Immature natural killer cell (primary cell): Measurements from ENCODE around the gene BATF3. TPM values are rescaled to one million over a fixed set of nuclear protein-coding genes. Genes with fewer than 3 reads are reported as not detected.

Experiments used
- DNase-seq, 3 donors: peaks; one replicate each; pipeline ENCODE4 v3.0.0; 2022; ENCODE audit warnings: mixed read lengths in 1 of 3
- H3K27ac Mint-ChIP-seq, 6 donors: one replicate each; pipeline ENCODE4 v1.8.0; 2020; ENCODE audit warnings: mixed read lengths in 6 of 6, mild to moderate bottlenecking in 5 of 6, inconsistent platforms in 4 of 6, moderate library complexity in 3 of 6
- H3K27me3 Mint-ChIP-seq, 3 donors: one replicate each; pipeline ENCODE4 v1.8.0; 2020 to 2021; ENCODE audit warnings: low read depth in 3 of 3, mild to moderate bottlenecking in 3 of 3, mixed read lengths in 3 of 3, moderate library complexity in 3 of 3, inconsistent platforms in 1 of 3
- H3K36me3 Mint-ChIP-seq, 3 donors: one replicate each; pipeline ENCODE4 v1.8.0; 2020; ENCODE audit warnings: mixed read lengths in 3 of 3, inconsistent platforms in 2 of 3, mild to moderate bottlenecking in 2 of 3
- H3K4me1 Mint-ChIP-seq, 2 donors: one replicate each; pipeline ENCODE4 v1.8.0; 2020; ENCODE audit warnings: inconsistent platforms in 2 of 2, mild to moderate bottlenecking in 2 of 2, mixed read lengths in 2 of 2, moderate library complexity in 1 of 2
- H3K4me3 Mint-ChIP-seq, 5 donors: one replicate each; pipeline ENCODE4 v1.8.0; 2020; ENCODE audit warnings: mild to moderate bottlenecking in 5 of 5, mixed read lengths in 5 of 5, inconsistent platforms in 3 of 5, moderate library complexity in 3 of 5
- H3K9me3 Mint-ChIP-seq, 6 donors: one replicate each; pipeline ENCODE4 v1.8.0; 2020; ENCODE audit warnings: mild to moderate bottlenecking in 6 of 6, mixed read lengths in 6 of 6, inconsistent platforms in 4 of 6, moderate library complexity in 3 of 6
- polyA plus RNA-seq, 3 donors: library from polyadenylated mRNA; unstranded; fragments of 300-500 nt; fragmentation: Illumina TruSeq; gene quantifications; one replicate each; pipeline ENCODE4 v1.2.3, GENCODE V29; 2021

Gene BATF3
- polyA plus RNA-seq, 3 donors from 2014 or later = 4.4 to 7.4 (median 7.2) TPM

DNA sequence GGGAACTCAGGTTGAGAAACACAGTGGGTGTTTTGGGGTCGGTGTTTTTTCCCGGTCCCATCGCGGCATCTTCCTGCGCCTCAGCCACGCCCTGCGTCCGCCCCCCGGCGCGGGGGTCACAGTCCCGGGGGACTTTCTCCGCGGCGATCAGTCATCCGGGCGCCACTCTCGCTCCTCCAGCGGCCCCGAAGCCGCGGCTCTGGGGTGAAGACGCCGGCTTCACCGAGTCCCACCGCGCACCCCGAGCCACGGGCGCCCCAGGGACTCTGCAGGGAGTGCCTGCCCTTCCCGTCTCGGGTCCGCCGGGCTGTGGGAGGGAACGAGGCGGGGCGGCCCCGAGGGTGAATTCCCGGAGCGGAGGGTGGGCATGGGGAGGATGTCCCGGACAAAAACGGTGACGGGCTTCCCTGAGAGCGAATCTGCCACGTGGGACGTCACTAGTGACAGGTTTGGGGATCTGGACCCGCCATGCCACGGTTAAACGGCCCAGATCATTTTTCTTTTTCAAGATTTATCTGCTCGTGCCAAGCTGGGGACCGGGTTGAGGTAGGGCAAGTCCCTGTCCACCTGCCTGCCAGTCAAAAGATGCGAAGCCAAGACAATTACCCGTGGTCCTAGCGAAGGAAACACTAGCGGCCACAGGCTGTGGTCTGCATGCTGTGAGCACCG is 717 bp upstream of the BATF3 start:
- Mint-ChIP-seq H3K9me3 (no peaks in the 10 kb centered on the region), H3K4me1 (peaks cover 24 to 41% of the 10 kb centered on the region in 2 donors), H3K4me3 (peak overlapping the region; percentile 80 to 91 (median 86)), H3K27ac (peak overlapping the region in 4 of 6 donors; percentile 22 to 75 (median 53)), H3K27me3 (peaks cover 11 to 33% (median 27%) of the 10 kb centered on the region in 3 donors), H3K36me3 (peaks cover 0 to 10% (median 4%) of the 10 kb centered on the region in 3 donors)
- DNase-seq = peak; percentile 28 to 31 (median 30)

- Mint-ChIP-seq H3K4me1 (peaks cover 24 to 41% of the 10 kb centered on the region in 2 donors), H3K27ac (peak overlapping the region in 2 of 6 donors; percentile 44 to 78), H3K9me3 (no peaks in the 10 kb centered on the region), H3K36me3 (peaks cover 0 to 10% (median 4%) of the 10 kb centered on the region in 3 donors), H3K27me3 (peaks cover 11 to 38% (median 27%) of the 10 kb centered on the region in 3 donors), H3K4me3 (peak overlapping the region; percentile 69 to 89 (median 86))
- peak; percentile 36 to 42 (median 38) for DNase-seq
Measured at GRCh38 chr1:212699104-212699624, 476 bp downstream of the BATF3 start.

DNA sequence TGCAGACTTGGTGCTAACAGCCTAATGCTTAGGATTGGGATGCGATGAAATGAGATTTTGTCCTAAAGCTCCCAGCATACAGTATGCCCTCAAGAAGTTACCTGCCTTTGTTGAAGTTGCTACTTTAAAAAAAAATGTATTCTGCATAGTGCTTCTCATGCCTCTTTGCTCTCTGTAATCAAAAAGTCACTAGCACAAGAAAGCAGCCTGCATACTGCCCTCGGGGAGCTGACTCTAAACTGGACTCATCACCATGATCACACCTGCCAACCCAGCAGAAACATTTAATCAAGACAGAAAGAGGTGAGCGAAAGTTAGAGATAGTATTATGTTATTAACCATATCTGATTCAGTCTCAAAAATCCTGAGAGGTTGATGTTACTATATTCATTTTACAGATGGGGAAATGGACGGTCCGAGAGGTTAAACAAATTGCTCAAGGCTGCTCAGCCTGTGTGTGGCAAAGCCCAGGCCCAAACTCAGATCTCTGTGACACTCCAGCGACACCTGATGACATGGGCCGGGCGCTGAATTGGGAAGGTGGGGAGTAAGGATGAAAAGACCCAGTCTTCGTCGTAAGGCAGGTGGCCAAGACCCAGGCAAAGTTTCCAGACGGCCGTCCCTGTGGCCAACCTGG is 1.1 kb downstream of the BATF3 start:
- peaks cover 14 to 38% (median 27%) of the 10 kb centered on the region in 3 donors for H3K27me3 Mint-ChIP-seq
- H3K36me3 Mint-ChIP-seq = peaks cover 0 to 10% (median 4%) of the 10 kb centered on the region in 3 donors
- H3K27ac Mint-ChIP-seq = peak overlapping the region in 2 of 6 donors; percentile 44 to 66
- H3K4me3 Mint-ChIP-seq = peak overlapping the region; percentile 69 to 89 (median 86)
- H3K9me3 Mint-ChIP-seq = peaks cover 0 to 1% (median 0%) of the 10 kb centered on the region in 6 donors
- DNase-seq = no peak
- H3K4me1 Mint-ChIP-seq = peaks cover 24 to 41% of the 10 kb centered on the region in 2 donors

DNA sequence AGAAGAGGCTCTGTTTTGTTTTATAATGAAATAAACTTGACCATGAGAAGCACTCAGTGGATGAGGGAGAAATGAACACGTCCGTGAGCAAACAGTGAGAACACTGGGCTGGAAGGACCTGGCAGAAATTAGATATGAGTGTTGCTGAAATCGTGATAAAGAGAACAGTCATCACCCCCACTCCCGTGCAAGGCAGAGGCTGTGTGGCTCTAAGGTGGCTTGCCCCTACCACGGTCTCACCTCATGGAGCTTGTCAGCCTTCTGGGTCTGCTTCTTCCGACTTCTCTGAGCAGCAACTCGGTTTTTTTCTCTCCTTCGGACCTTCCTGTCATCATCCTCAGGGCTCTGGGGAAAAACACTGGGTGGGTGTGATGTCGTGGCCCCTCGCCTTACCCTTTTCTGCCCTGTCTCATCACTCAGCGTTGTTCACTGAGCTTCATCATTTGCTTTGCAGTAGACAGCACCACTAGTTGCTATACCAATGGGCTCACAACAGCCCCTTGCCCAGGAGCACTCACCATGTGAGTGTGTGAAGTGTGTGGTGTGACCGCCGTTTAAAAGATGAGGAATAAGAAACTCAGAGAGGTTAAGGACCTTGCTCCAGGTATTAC is 2.8 kb downstream of the BATF3 start:
- Mint-ChIP-seq H3K27ac (no peak overlapping the region), H3K27me3 (peaks cover 15 to 38% (median 26%) of the 10 kb centered on the region in 3 donors), H3K4me1 (peaks cover 24 to 41% of the 10 kb centered on the region in 2 donors), H3K9me3 (peaks cover 0 to 1% (median 0%) of the 10 kb centered on the region in 6 donors), H3K4me3 (peak overlapping the region in 1 of 5 donors; percentile 1), H3K36me3 (peaks cover 0 to 10% (median 4%) of the 10 kb centered on the region in 3 donors)
- no peak for DNase-seq

DNA sequence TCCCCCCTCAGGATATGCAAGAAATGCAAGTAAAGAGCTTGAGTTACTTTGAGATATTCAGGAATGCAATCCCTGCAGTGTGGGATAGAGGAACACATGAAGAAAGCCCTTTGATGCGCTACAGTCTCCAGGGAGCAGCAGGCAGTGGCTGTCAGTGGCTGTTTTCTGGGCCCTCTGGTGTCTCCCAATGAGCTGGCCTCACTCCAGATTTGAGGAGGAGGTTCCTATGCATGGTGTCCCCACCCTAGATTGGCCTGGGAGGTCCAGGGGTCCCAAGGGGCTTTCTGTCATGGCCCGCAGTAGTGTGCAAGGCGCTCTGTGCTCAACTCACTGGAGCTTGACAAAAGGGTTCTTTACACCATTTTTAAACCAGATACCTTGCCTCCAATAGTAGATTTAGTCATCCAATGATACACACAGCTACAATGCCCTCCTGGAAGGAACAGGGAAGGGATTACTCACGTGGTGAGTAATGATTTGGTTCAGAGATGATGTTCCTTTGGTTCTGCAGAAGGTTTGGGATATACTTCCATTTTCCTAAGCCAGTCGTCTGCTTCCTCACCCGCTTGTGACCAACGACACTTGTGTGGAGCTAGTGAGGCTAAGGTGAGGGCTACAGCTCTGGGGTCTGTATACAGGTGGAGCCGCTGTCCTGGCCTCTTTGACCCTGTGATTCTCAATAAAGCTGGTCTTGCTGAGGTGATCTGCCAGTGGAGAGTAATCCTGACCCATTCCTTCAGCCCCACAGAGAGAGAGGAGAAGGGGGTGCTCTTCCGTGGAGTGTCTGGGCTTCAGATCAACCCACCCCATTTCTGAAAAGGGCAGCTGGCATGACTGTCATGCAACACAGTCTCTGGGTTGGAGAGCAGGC is 6.6 kb downstream of the BATF3 start:
- Mint-ChIP-seq H3K9me3 (peaks cover 0 to 1% (median 0%) of the 10 kb centered on the region in 6 donors), H3K36me3 (peaks cover 0 to 10% (median 4%) of the 10 kb centered on the region in 3 donors), H3K27ac (no peak overlapping the region), H3K4me1 (peaks cover 5 to 18% of the 10 kb centered on the region in 2 donors), H3K27me3 (peaks cover 15 to 32% (median 22%) of the 10 kb centered on the region in 3 donors), H3K4me3 (no peak overlapping the region)
- no peak for DNase-seq

DNA sequence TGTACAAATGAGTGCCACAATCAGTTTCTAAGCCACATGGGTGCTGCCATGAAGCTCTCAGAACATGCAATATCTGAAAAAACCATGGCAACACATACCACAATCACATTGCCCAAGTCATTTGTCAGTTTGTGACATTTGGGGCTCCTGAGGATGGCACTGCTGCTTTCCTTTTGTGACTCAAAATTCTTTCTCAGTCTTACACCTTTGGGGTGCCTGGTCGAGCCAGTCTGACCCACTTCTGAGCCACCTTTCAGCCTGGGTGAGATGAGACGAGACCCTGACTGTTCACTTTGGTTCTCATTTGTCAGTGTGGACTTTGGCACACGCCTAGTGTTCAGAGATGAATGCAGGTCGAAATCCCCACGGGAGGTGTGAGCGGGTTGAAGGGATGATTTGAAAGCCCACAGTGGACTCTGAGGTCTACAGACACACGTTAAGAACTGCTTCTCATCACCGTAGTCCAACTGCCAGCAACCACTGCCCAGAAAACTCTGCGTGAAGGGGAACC is 8.0 kb downstream of the BATF3 start:
- Mint-ChIP-seq H3K27ac (no peak overlapping the region), H3K27me3 (peaks cover 15 to 25% (median 18%) of the 10 kb centered on the region in 3 donors), H3K4me1 (peaks cover 2 to 13% of the 10 kb centered on the region in 2 donors), H3K4me3 (no peak overlapping the region), H3K9me3 (peaks cover 0 to 1% (median 0%) of the 10 kb centered on the region in 6 donors), H3K36me3 (peaks cover 0 to 10% (median 9%) of the 10 kb centered on the region in 3 donors)
- no peak for DNase-seq

DNA sequence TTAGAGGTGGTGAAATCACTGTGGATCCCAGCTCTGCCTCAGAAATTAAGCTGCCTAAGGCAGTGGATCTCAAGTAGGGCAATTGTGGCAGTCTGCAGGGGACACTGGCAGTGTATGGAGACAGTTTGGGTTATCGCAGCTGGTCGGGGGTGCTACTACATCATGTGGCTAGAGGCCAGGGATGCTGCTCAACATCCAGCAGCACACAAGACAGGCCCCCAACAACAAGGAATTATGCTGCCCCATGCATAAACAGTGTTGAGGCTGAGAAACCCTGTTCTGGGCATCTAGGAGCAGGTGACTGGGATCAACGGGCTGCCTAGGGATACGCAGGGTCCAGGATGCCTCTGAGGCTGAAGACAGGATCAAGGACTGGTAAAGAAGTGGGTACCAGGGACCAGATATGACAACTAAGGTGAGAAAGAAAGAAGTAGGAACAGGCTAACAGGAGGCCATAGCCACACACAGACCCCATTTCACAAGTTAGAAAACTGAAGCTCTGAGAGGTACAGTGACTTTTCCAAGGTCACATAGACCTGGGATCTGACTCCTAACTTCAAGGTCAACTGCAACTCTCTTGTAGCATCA is 8.7 kb downstream of the BATF3 start:
- Mint-ChIP-seq H3K27ac (no peak overlapping the region), H3K4me3 (no peak overlapping the region)

DNA sequence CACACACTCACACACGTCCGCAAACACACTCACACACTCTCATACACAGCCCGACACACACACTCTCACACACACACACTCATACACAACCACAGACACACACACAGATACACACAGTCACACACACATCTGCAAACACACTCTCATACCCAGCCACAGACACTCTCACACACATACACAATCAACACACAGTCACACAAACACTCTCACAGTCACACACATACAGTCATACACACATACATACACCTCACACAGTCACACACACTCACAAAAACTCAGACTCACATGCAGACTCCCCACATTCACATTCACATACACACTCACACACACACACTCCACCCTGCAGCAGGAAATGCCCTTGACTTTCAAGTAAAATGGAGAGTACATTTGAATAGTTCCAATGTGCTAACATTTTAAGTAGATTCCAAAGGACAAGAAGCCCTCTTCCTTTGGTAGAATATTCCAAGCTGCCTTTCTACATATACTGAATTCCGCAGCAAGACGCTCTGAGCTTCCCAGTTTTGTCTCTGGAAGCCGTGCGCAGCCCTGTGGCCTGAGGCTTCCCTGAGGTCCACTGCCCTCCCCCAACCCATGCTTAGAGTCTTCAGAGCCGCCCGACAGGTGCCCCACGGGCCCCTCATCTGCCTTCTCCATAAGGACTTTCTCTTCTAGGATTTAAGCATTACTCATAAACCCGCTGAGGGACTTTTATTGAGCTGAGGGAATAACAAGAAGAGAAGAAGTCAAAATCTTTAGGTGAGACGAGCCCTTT is 9.7 kb downstream of the BATF3 start:
- DNase-seq = no peak
- Mint-ChIP-seq H3K27me3 (peaks cover 14% of the 10 kb centered on the region in 3 donors), H3K36me3 (peaks cover 0 to 6% (median 4%) of the 10 kb centered on the region in 3 donors), H3K27ac (no peak overlapping the region), H3K4me3 (no peak overlapping the region), H3K4me1 (peaks cover 2 to 19% of the 10 kb centered on the region in 2 donors), H3K9me3 (peaks cover 0 to 1% (median 0%) of the 10 kb centered on the region in 6 donors)

More for the DNA sequence above, 8.7 kb downstream of the BATF3 start:
- H3K4me1 Mint-ChIP-seq = peaks cover 0 to 11% of the 10 kb centered on the region in 2 donors
- H3K9me3 Mint-ChIP-seq = peaks cover 0 to 1% (median 0%) of the 10 kb centered on the region in 6 donors
- no peak for DNase-seq
- peaks cover 12 to 19% (median 14%) of the 10 kb centered on the region in 3 donors for H3K27me3 Mint-ChIP-seq
- peaks cover 0 to 9% (median 5%) of the 10 kb centered on the region in 3 donors for H3K36me3 Mint-ChIP-seq

- Mint-ChIP-seq H3K36me3 (peaks cover 0 to 6% (median 4%) of the 10 kb centered on the region in 3 donors), H3K27me3 (peaks cover 12 to 16% (median 16%) of the 10 kb centered on the region in 3 donors), H3K27ac (no peak overlapping the region), H3K4me3 (no peak overlapping the region), H3K4me1 (peaks cover 7 to 24% of the 10 kb centered on the region in 2 donors), H3K9me3 (peaks cover 0 to 1% (median 0%) of the 10 kb centered on the region in 6 donors)
- DNase-seq = no peak
Measured at GRCh38 chr1:212689196-212689725, 10.4 kb downstream of the BATF3 start.

DNA sequence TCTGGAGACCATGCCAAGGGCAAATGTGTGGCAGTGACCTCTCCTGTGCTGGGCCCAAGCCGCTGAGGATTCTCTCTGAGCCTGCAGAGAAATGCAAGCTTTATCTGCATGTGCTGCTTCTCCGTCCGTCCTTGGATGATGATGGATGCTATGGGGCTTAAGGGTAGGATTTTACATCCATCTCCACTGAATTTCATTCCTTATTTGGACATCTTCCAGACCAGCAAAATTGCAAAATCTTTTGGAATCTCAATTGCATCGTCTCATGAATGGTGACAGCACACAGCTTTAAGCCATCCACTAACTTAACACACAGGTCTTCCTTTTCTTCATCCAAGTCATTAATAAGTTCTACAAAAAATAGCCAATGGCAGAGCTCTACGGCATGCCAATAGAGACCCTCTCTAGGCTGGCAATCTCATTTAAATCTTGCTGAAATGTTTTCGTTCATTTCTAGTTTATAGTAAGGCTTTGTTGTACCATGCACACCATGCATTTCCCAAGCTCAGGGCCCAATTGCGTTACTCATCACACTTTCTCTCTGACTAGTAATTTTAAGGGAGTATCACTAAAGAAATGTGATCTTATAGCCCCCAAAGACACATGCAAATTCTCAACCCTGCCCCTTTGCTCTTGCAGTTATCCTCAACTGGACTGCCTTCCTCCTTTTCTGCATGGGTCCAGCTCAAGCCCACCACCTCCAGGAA is 11.1 kb downstream of the BATF3 start:
- peaks cover 12 to 20% (median 13%) of the 10 kb centered on the region in 3 donors for H3K27me3 Mint-ChIP-seq
- H3K27ac Mint-ChIP-seq = no peak overlapping the region
- H3K36me3 Mint-ChIP-seq = peaks cover 0 to 9% (median 6%) of the 10 kb centered on the region in 3 donors
- no peak for DNase-seq
- peaks cover 15 to 31% of the 10 kb centered on the region in 2 donors for H3K4me1 Mint-ChIP-seq
- no peaks in the 10 kb centered on the region for H3K9me3 Mint-ChIP-seq
- H3K4me3 Mint-ChIP-seq = no peak overlapping the region

GRCh38 chr1:212687811-212688210 is 11.8 kb downstream of the BATF3 start:
- H3K4me3 Mint-ChIP-seq = no peak overlapping the region
- no peaks in the 10 kb centered on the region for H3K9me3 Mint-ChIP-seq
- no peak overlapping the region for H3K27ac Mint-ChIP-seq
- peaks cover 0 to 9% (median 6%) of the 10 kb centered on the region in 3 donors for H3K36me3 Mint-ChIP-seq
- H3K4me1 Mint-ChIP-seq = peaks cover 21 to 38% of the 10 kb centered on the region in 2 donors
- DNase-seq = no peak
- peaks cover 15 to 27% (median 20%) of the 10 kb centered on the region in 3 donors for H3K27me3 Mint-ChIP-seq
